ENCODE results near the gene SLC22A3.
"Not testable (repeated sequence)": the region's sequence is repeated elsewhere in the genome, so short reads cannot be mapped to it uniquely, and the experiment has no call there.

The SLC22A3 gene

DNA sequence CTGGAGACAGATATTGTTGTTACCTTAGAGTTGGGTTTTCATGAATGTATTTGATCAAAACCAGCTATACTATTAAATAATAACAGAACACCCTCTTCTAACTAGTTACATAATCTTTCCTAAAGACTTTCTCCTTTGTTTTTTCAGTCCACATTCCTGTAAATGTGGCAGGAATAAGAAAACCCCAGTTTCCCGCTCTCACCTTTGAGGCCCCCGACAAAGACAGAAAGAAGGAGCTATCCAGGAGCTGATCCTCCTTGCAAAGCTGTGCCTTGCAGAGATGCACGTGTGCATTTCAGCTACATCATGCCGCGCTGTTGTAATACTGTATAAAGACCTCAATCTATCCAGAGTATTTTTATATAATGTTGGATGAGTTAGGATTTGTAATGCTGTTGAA is 102.7 kb downstream of the SLC22A3 start:
- DNase-seq: no peak

- DNase-seq: no peak
Observed at GRCh38 chr6:160454303-160454702, 106.1 kb downstream of the SLC22A3 start.

GRCh38 chr6:160455081-160455480 is 106.9 kb downstream of the SLC22A3 start:
- no peak for DNase-seq

DNA sequence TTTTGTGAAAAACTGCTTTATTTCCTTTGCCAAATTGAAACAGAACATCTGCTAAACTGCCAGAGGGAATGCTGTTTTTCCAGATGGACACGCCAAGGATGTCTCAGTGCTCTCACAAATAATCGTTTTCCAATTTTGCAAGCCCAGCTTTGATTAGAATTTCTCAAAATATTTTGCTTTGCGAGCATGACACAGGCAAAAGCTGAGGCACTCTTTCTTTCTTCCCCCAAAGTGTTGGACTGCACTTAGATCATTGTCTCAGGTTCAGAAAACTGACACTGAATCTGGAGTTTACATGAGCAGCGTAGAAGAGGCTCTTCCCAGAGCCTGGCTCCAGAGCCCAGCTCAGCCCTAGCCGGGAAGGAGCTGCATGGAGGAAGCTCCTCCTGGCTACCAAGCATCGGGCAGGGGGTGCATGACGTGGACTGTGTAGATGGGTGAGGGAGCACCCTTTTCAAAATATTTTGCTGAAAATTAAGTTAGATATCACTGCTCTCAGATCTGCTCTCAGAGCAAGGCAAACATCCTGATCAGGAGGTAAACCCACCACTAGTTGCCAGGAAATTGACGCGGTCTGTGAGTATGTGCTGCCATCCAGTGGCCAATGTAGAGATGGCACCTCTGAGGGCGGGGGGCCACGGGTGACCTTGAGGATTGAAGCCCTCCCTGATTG is 107.5 kb downstream of the SLC22A3 start:
- DNase-seq: peak; percentile 21

- DNase-seq: no peak
Observed at GRCh38 chr6:160456214-160456546, 108.0 kb downstream of the SLC22A3 start.

GRCh38 chr6:160457823-160458222 is 109.6 kb downstream of the SLC22A3 start:
- no peak for DNase-seq

DNA sequence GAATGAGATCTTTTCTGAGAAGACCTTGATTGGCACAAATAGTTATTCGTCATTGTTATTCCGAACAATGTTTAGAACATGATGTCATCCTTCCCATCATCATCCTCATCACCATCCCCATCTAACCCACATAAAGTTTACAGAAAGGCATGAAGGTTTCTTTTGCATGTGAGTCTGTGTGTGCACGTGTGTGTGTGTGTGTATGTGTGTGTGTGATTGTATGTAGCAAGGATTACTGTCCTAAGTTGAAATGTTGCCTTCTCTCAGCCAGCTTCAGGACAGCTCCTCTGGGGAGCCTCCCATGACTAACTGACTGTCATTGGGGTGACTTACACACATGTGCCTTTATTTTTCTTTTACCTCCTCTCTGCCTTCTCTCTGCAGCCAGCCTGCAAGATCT is 113.5 kb downstream of the SLC22A3 start:
- no peak for DNase-seq

DNA sequence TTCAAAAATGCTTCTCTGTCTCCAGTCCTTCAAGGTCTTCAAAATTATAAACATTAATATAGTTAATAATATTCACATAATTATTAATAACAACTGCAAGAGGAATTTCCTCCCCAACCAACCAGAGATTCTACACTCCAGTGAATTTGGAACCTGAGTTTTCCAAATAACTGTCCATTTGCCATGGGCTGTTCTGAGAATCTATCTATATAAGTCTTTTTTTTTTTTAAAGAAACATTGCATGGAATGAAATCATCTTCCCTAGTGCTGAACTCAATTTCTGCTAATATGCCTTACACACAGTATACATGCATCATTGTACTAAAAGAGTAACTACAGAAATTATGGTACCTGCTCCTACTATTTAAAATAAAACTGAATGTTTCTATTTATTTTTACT is 113.9 kb downstream of the SLC22A3 start:
- DNase-seq: no peak

GRCh38 chr6:160462551-160463109 is 114.5 kb downstream of the SLC22A3 start:
- peak; percentile 20 for DNase-seq

- no peak for DNase-seq
Observed at GRCh38 chr6:160464744-160465143, 116.6 kb downstream of the SLC22A3 start.

DNA sequence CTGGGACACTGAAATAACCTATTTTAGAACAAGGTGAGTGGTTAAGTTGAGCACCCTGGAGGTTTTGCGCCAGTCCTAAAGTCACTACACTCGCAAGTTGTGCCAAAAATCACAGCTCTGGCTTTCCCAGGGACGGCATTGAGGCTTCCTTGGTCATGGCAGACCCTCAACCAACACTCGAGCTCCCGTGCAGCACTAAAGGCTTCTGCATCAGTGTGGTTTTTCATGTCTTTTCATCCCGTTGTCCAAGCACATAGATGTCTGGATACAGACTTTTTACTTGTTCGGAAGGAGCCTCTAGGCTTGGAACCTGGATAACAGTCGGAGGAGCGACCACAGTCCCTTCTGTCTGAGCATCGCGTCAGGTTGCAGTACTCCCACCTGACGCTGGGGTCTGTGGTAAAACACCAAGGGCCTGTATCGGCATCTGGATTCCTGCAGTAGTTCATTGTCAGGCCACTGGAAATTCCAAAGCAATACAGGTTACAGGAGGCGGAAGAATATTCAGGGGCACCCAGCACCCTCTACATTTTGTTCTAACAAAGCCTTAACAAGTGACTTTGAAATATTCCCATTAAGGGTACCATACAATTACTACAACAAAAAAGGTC is 119.2 kb downstream of the SLC22A3 start:
- not testable (repeated sequence) for DNase-seq

- DNase-seq: no peak
Observed at GRCh38 chr6:160469153-160469552, 121.0 kb downstream of the SLC22A3 start.

DNA sequence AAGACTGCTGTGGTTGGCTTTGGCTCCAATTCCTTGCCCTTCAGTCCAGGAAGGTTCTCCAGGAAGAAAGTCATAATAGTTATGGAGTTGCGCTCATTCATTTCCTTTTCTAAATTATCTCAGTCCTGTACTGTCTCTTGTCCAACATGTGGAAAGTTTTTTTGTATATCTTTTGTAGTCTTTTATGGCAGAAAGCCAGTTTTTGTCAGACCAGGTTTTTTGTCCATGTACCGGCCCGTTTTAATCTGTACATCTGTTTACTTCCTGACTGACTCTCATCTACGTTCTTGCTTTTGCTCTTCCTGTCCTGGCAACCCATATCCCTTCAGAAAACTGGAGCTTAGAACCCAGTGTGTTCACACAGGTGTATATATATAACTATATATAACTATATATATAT is 127.9 kb downstream of the SLC22A3 start:
- DNase-seq: not testable (repeated sequence)

GRCh38 chr6:160477072-160477471 is 128.9 kb downstream of the SLC22A3 start:
- DNase-seq: not testable (repeated sequence)

DNA sequence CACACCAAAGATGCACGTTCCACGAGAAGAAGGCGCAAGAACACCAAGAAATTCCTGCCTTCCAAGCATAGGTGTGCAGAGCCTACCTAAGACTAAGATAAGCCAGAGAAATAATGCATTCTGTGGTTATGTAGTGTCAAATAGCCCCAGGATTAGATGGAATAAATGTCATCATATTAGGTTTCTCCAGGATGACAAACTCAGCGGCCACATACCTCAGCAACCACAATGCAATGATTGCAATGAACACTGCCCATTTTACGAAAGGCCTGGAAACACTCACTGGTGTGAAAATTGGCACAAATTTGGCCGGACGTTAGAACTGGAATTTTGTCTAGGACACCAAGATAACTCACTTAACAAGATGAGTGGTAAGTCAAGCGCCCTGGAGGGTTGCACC is 129.7 kb downstream of the SLC22A3 start:
- no peak for DNase-seq

- DNase-seq: no peak
Observed at GRCh38 chr6:160487116-160487515, 138.9 kb downstream of the SLC22A3 start.

GRCh38 chr6:160489091-160489490 is 140.9 kb downstream of the SLC22A3 start:
- no peak for DNase-seq

DNA sequence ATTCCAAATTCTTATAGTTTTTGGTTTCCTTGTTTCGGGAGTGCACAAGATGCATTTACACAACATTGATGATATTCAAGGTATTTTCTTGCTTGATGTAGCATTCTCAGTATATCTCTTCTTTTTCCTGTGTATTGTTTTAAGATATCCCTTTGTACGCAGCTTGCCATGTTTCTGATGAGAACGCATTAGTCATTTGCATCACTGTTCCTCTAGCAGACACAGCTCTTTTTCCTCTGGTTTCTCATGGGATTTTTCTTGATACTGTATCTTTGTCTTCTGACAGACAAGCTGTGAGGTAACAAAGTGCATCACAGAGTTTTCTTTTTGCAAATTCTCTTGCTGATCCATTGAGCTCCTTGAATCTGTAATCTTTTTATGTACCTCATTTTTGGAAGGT is 146.4 kb downstream of the SLC22A3 start:
- no peak for DNase-seq

GRCh38 chr6:160500639-160501038 is 152.5 kb downstream of the SLC22A3 start:
- DNase-seq: no peak

Measured in NK-92 treated with Interleukin-12 subunit alpha and Interleukin-12 subunit beta, amount 100 ng/mL, for 24 hours (cell line).